ENCODE results near the gene PTPRD. TPM values are rescaled to one million over a fixed set of nuclear protein-coding genes. Genes with fewer than 3 reads are reported as not detected.

Gene PTPRD
- total and polyA plus RNA-seq, 2 donors (not counting 1 experiment from before 2014, with no cell fraction given), result not detected

DNA sequence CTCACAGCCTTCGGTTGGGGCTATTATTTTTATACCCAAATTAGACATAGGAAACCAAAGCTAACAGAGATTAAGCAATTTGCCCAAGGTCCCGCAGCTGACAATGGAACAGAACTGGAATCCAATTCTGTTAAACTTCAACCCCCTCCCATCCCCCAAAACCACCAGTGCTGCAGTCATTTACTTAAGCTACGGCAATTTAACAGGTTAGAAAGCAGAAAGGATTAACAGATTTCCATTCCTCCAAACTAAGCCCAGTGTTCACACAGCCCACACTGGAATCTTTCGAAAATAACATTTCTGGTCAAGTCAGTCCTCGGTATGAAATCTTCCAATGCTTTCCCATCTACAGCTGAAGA, 1790.2 kb downstream of the PTPRD start:
- POLR2A ChIA-PET, result no interaction called here
- CTCF ChIA-PET, result no interaction called here
- WGBS (ENCODE audit: insufficient coverage), result 88% methylated on average over 4 of the region's 5 CpGs

GRCh38 chr9:8821910-8822666, 1790.7 kb downstream of the PTPRD start:
- no peaks in the 10 kb centered on the region for H3K4me1 ChIP-seq (ENCODE audit: control insufficient read depth in 2 of 2, insufficient read depth in 2 of 2, low read length in 2 of 2)
- 100% methylated on average over 2 of the region's 4 CpGs for WGBS (ENCODE audit: insufficient coverage)
- H3K4me1 Mint-ChIP-seq, result no peaks in the 10 kb centered on the region

More for the DNA sequence above, 1790.2 kb downstream of the PTPRD start:
- H3K27ac ChIP-seq (ENCODE audit: low read length in 2 of 2), result no peak overlapping the region
- no peaks in the 10 kb centered on the region for H3K36me3 ChIP-seq (replicated peaks in 1 of 2; ENCODE audit: control extremely low read depth in 1 of 2, control insufficient read depth in 1 of 2, extremely low read depth in 1 of 2, insufficient read depth in 2 of 2, low read length in 1 of 2)
- H3K27me3 ChIP-seq (replicated peaks in 1 of 4; ENCODE audit: control extremely low read depth in 1 of 4, control insufficient read depth in 3 of 4, insufficient read depth in 4 of 4, low read length in 3 of 4), result no peaks in the 10 kb centered on the region
- Mint-ChIP-seq H3K4me3 (no peak overlapping the region), H3K4me1 (no peaks in the 10 kb centered on the region), H3K27ac (no peak overlapping the region), H3K27me3 (no peaks in the 10 kb centered on the region), H3K9me3 (ENCODE audit: insufficient read depth) (peaks cover 3% of the 10 kb centered on the region)
- H3K79me2 ChIP-seq (ENCODE audit: control insufficient read depth, insufficient read depth, low read length), result no peaks in the 10 kb centered on the region
- intact Hi-C loops (cut with micrococcal nuclease), result no loop called here
- no peak overlapping the region for H3K4me3 ChIP-seq (ENCODE audit: control extremely low read depth in 1 of 5, extremely low read depth in 1 of 5, insufficient read depth in 1 of 5, low read depth in 2 of 5, low read length in 4 of 5)
- no peaks in the 10 kb centered on the region for H4K20me1 ChIP-seq (ENCODE audit: control insufficient read depth, insufficient read depth, low read length, poor library complexity, severe bottlenecking)
- H3K4me2 ChIP-seq (replicated peaks; ENCODE audit: low read depth, low read length, poor library complexity, severe bottlenecking), result no peak overlapping the region
- no peak overlapping the region for H2AFZ ChIP-seq (ENCODE audit: insufficient read depth, low read depth, low read length, poor library complexity, severe bottlenecking)
- no peak overlapping the region for H3K9ac ChIP-seq (ENCODE audit: low read length)
- no peak for TF ChIP-seq EZH2 (IDR thresholded peaks at IDR 0.05; ENCODE audit: borderline replicate concordance, insufficient read depth, low read depth, low read length, poor library complexity, severe bottlenecking)
- TF ChIP-seq, protein P1, sequence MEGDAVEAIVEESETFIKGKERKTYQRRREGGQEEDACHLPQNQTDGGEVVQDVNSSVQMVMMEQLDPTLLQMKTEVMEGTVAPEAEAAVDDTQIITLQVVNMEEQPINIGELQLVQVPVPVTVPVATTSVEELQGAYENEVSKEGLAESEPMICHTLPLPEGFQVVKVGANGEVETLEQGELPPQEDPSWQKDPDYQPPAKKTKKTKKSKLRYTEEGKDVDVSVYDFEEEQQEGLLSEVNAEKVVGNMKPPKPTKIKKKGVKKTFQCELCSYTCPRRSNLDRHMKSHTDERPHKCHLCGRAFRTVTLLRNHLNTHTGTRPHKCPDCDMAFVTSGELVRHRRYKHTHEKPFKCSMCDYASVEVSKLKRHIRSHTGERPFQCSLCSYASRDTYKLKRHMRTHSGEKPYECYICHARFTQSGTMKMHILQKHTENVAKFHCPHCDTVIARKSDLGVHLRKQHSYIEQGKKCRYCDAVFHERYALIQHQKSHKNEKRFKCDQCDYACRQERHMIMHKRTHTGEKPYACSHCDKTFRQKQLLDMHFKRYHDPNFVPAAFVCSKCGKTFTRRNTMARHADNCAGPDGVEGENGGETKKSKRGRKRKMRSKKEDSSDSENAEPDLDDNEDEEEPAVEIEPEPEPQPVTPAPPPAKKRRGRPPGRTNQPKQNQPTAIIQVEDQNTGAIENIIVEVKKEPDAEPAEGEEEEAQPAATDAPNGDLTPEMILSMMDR (IDR thresholded peaks at IDR 0.05), result no peak
- ATAC-seq (ENCODE audit: low read depth) (no peak), DNase-seq (no peak)
- H3K9me3 ChIP-seq (ENCODE audit: control extremely low read depth in 1 of 3, control insufficient read depth in 2 of 3, insufficient read depth in 1 of 3, low read length in 2 of 3), result peaks cover 0 to 3% (median 0%) of the 10 kb centered on the region in 3 donors
- no peaks in the 10 kb centered on the region for H3K4me1 ChIP-seq (ENCODE audit: control insufficient read depth in 2 of 2, insufficient read depth in 2 of 2, low read length in 2 of 2)

More at GRCh38 chr9:8821910-8822666, 1790.7 kb downstream of the PTPRD start:
- CTCF ChIA-PET, result no interaction called here
- Mint-ChIP-seq H3K9me3 (ENCODE audit: insufficient read depth) (peaks cover 3% of the 10 kb centered on the region), H3K27ac (no peak overlapping the region), H3K27me3 (no peaks in the 10 kb centered on the region), H3K4me3 (no peak overlapping the region)
- intact Hi-C loops (cut with micrococcal nuclease), result no loop called here
- H3K4me2 ChIP-seq (replicated peaks; ENCODE audit: low read depth, low read length, poor library complexity, severe bottlenecking), result no peak overlapping the region
- no peak overlapping the region for H3K9ac ChIP-seq (ENCODE audit: low read length)
- no peak for TF ChIP-seq EZH2 (IDR thresholded peaks at IDR 0.05; ENCODE audit: borderline replicate concordance, insufficient read depth, low read depth, low read length, poor library complexity, severe bottlenecking)
- TF ChIP-seq, protein P1 (IDR thresholded peaks at IDR 0.05), result no peak
- no peak for ATAC-seq (ENCODE audit: low read depth)
- H3K9me3 ChIP-seq (ENCODE audit: control extremely low read depth in 1 of 3, control insufficient read depth in 2 of 3, insufficient read depth in 1 of 3, low read length in 2 of 3), result peaks cover 0 to 3% (median 0%) of the 10 kb centered on the region in 3 donors
- H3K36me3 ChIP-seq (replicated peaks in 1 of 2; ENCODE audit: control extremely low read depth in 1 of 2, control insufficient read depth in 1 of 2, extremely low read depth in 1 of 2, insufficient read depth in 2 of 2, low read length in 1 of 2), result no peaks in the 10 kb centered on the region
- H3K4me3 ChIP-seq (ENCODE audit: control extremely low read depth in 1 of 5, extremely low read depth in 1 of 5, insufficient read depth in 1 of 5, low read depth in 2 of 5, low read length in 4 of 5), result no peak overlapping the region
- H3K79me2 ChIP-seq (ENCODE audit: control insufficient read depth, insufficient read depth, low read length), result no peaks in the 10 kb centered on the region
- no peak overlapping the region for H2AFZ ChIP-seq (ENCODE audit: insufficient read depth, low read depth, low read length, poor library complexity, severe bottlenecking)
- no peaks in the 10 kb centered on the region for H4K20me1 ChIP-seq (ENCODE audit: control insufficient read depth, insufficient read depth, low read length, poor library complexity, severe bottlenecking)
- H3K27me3 ChIP-seq (replicated peaks in 1 of 4; ENCODE audit: control extremely low read depth in 1 of 4, control insufficient read depth in 3 of 4, insufficient read depth in 4 of 4, low read length in 3 of 4), result no peaks in the 10 kb centered on the region
- DNase-seq, result no peak
- POLR2A ChIA-PET, result no interaction called here
- no peak overlapping the region for H3K27ac ChIP-seq (ENCODE audit: low read length in 2 of 2)

Data from B cell (primary cell).